ENCODE results near the gene NPY4R. TPM values are rescaled to one million over a fixed set of nuclear protein-coding genes. Genes with fewer than 3 reads are reported as not detected.
"Not testable (repeated sequence)": the region's sequence is repeated elsewhere in the genome, so short reads cannot be mapped to it uniquely, and the experiment has no call there.

NPY4R gene
- total RNA-seq: not detected

- H3K27me3 Mint-ChIP-seq; POLR2A ChIA-PET; H3K4me3 Mint-ChIP-seq; CTCF ChIA-PET; H3K4me1 Mint-ChIP-seq; H3K9me3 Mint-ChIP-seq; H3K27ac Mint-ChIP-seq; DNase-seq; H3K36me3 Mint-ChIP-seq (ENCODE audit: low read depth): not testable (repeated sequence)
These were observed at the start of gene NPY4R for GRCh38 chr10:46465765-46466164. Gene NPY4R (minus strand): TSS chr10:46465958. CDS start chr10:46462635, 3,323 bp downstream.

- Mint-ChIP-seq H3K9me3 (no peaks in the 10 kb centered on the region), H3K27ac (no peak overlapping the region), H3K27me3 (peaks cover 3% of the 10 kb centered on the region), H3K4me3 (no peak overlapping the region), H3K4me1 (no peaks in the 10 kb centered on the region), H3K36me3 (ENCODE audit: low read depth) (no peaks in the 10 kb centered on the region)
- ChIA-PET POLR2A (no interaction called here), CTCF (no interaction called here)
- no peak for DNase-seq
These were observed 49.6 kb upstream of the NPY4R start for GRCh38 chr10:46515366-46515765.

GRCh38 chr10:46514899-46515298, 49.1 kb upstream of the NPY4R start:
- H3K27me3 Mint-ChIP-seq: peaks cover 3% of the 10 kb centered on the region
- no peaks in the 10 kb centered on the region for H3K4me1 Mint-ChIP-seq
- no peaks in the 10 kb centered on the region for H3K36me3 Mint-ChIP-seq (ENCODE audit: low read depth)
- DNase-seq: no peak
- H3K27ac Mint-ChIP-seq: no peak overlapping the region
- H3K9me3 Mint-ChIP-seq: no peaks in the 10 kb centered on the region
- no peak overlapping the region for H3K4me3 Mint-ChIP-seq
- ChIA-PET POLR2A (no interaction called here), CTCF (no interaction called here)

- no peaks in the 10 kb centered on the region for H3K36me3 Mint-ChIP-seq (ENCODE audit: low read depth)
- ChIA-PET CTCF (no interaction called here), POLR2A (no interaction called here)
- peak; percentile 15 for DNase-seq
- H3K4me1 Mint-ChIP-seq: no peaks in the 10 kb centered on the region
- no peaks in the 10 kb centered on the region for H3K9me3 Mint-ChIP-seq
- peaks cover 3% of the 10 kb centered on the region for H3K27me3 Mint-ChIP-seq
- H3K27ac Mint-ChIP-seq: no peak overlapping the region
- H3K4me3 Mint-ChIP-seq: no peak overlapping the region
These were observed 48.7 kb upstream of the NPY4R start for GRCh38 chr10:46514431-46514861.

- POLR2A ChIA-PET; H3K27ac Mint-ChIP-seq; CTCF ChIA-PET; DNase-seq; H3K36me3 Mint-ChIP-seq (ENCODE audit: low read depth); H3K4me1 Mint-ChIP-seq; H3K27me3 Mint-ChIP-seq; H3K9me3 Mint-ChIP-seq; H3K4me3 Mint-ChIP-seq: not testable (repeated sequence)
These were observed 47.6 kb upstream of the NPY4R start for GRCh38 chr10:46513333-46513732.

- H3K27ac Mint-ChIP-seq; H3K27me3 Mint-ChIP-seq; H3K4me1 Mint-ChIP-seq; H3K9me3 Mint-ChIP-seq; H3K36me3 Mint-ChIP-seq (ENCODE audit: low read depth); DNase-seq; CTCF ChIA-PET; POLR2A ChIA-PET; H3K4me3 Mint-ChIP-seq: not testable (repeated sequence)
These were observed 47.0 kb upstream of the NPY4R start for GRCh38 chr10:46512725-46513124.

- H3K27me3 Mint-ChIP-seq; H3K4me1 Mint-ChIP-seq; H3K9me3 Mint-ChIP-seq; POLR2A ChIA-PET; H3K36me3 Mint-ChIP-seq (ENCODE audit: low read depth); H3K4me3 Mint-ChIP-seq; DNase-seq; CTCF ChIA-PET; H3K27ac Mint-ChIP-seq: not testable (repeated sequence)
These were observed 46.2 kb upstream of the NPY4R start for GRCh38 chr10:46512002-46512401.

GRCh38 chr10:46499990-46500389, 34.2 kb upstream of the NPY4R start:
- H3K27me3 Mint-ChIP-seq; CTCF ChIA-PET; H3K4me1 Mint-ChIP-seq; DNase-seq; H3K36me3 Mint-ChIP-seq (ENCODE audit: low read depth); H3K9me3 Mint-ChIP-seq; H3K4me3 Mint-ChIP-seq; H3K27ac Mint-ChIP-seq; POLR2A ChIA-PET: not testable (repeated sequence)

- H3K9me3 Mint-ChIP-seq, H3K27ac Mint-ChIP-seq: not testable (repeated sequence)
These were observed 33.4 kb upstream of the NPY4R start for GRCh38 chr10:46498985-46499703.

GRCh38 chr10:46497878-46498277, 32.1 kb upstream of the NPY4R start:
- H3K27ac Mint-ChIP-seq; H3K9me3 Mint-ChIP-seq; CTCF ChIA-PET; H3K36me3 Mint-ChIP-seq (ENCODE audit: low read depth); DNase-seq; H3K27me3 Mint-ChIP-seq; H3K4me1 Mint-ChIP-seq; H3K4me3 Mint-ChIP-seq; POLR2A ChIA-PET: not testable (repeated sequence)

More at GRCh38 chr10:46498985-46499703, 33.4 kb upstream of the NPY4R start:
- POLR2A ChIA-PET; H3K4me1 Mint-ChIP-seq; H3K27me3 Mint-ChIP-seq; H3K36me3 Mint-ChIP-seq (ENCODE audit: low read depth); CTCF ChIA-PET; H3K4me3 Mint-ChIP-seq; DNase-seq: not testable (repeated sequence)

GRCh38 chr10:46497401-46497800, 31.6 kb upstream of the NPY4R start:
- DNase-seq; POLR2A ChIA-PET; H3K27me3 Mint-ChIP-seq; CTCF ChIA-PET; H3K27ac Mint-ChIP-seq; H3K9me3 Mint-ChIP-seq; H3K36me3 Mint-ChIP-seq (ENCODE audit: low read depth); H3K4me1 Mint-ChIP-seq; H3K4me3 Mint-ChIP-seq: not testable (repeated sequence)

GRCh38 chr10:46491364-46492114, 25.8 kb upstream of the NPY4R start:
- H3K9me3 Mint-ChIP-seq; H3K4me3 Mint-ChIP-seq; H3K4me1 Mint-ChIP-seq; POLR2A ChIA-PET; CTCF ChIA-PET; H3K36me3 Mint-ChIP-seq (ENCODE audit: low read depth); DNase-seq; H3K27me3 Mint-ChIP-seq; H3K27ac Mint-ChIP-seq: not testable (repeated sequence)

GRCh38 chr10:46490285-46490684, 24.5 kb upstream of the NPY4R start:
- H3K4me3 Mint-ChIP-seq; H3K9me3 Mint-ChIP-seq; DNase-seq; H3K36me3 Mint-ChIP-seq (ENCODE audit: low read depth); H3K27ac Mint-ChIP-seq; POLR2A ChIA-PET; H3K27me3 Mint-ChIP-seq; CTCF ChIA-PET; H3K4me1 Mint-ChIP-seq: not testable (repeated sequence)

- H3K27ac Mint-ChIP-seq; H3K4me1 Mint-ChIP-seq; H3K36me3 Mint-ChIP-seq (ENCODE audit: low read depth); POLR2A ChIA-PET; DNase-seq; H3K4me3 Mint-ChIP-seq; H3K27me3 Mint-ChIP-seq; H3K9me3 Mint-ChIP-seq; CTCF ChIA-PET: not testable (repeated sequence)
These were observed 20.7 kb upstream of the NPY4R start for GRCh38 chr10:46486459-46486858.

Data from activated CD4-positive, alpha-beta memory T cell treated with anti-CD3 and anti-CD28 coated beads, Interleukin-2, amount 10 ng/mL, durations not matched to agents 7 days and 5 days (primary cell).